Nephron (organoid): ENCODE measurements around the gene FBXW4.

Experiments used
- H3K27ac Mint-ChIP-seq, 3 experiments: 2 replicates each; pipeline ENCODE4 v1.8.0; 2020; ENCODE audit warnings: mixed read lengths in 3 of 3, mild to moderate bottlenecking in 2 of 3, moderate library complexity in 1 of 3
- H3K27me3 Mint-ChIP-seq: 2 replicates; pipeline ENCODE4 v1.8.0; 2021; ENCODE audit warnings: low read depth, mild to moderate bottlenecking, moderate library complexity, mixed read lengths
- H3K36me3 Mint-ChIP-seq: 2 replicates; pipeline ENCODE4 v1.8.0; 2020; ENCODE audit warnings: low read depth, mixed read lengths
- H3K4me1 Mint-ChIP-seq: 2 replicates; pipeline ENCODE4 v1.8.0; 2020; ENCODE audit warnings: mixed read lengths
- H3K4me3 Mint-ChIP-seq, 3 experiments: 2 replicates each; pipeline ENCODE4 v1.8.0; 2020; ENCODE audit warnings: mild to moderate bottlenecking in 3 of 3, mixed read lengths in 3 of 3, moderate library complexity in 2 of 3
- H3K9me3 Mint-ChIP-seq: 2 replicates; pipeline ENCODE4 v1.8.0; 2020; ENCODE audit warnings: mixed read lengths
- TF ChIP-seq, protein P1 (sequence below), 3 experiments: fragments of 200-600 bp; sonication (generic); IDR thresholded peaks; one replicate each; pipeline ENCODE4 v1.5.0; 2021; ENCODE audit warnings: antibody characterized with exemption in 3 of 3; ENCODE audit not compliant: unreplicated experiment in 3 of 3

The FBXW4 gene

DNA sequence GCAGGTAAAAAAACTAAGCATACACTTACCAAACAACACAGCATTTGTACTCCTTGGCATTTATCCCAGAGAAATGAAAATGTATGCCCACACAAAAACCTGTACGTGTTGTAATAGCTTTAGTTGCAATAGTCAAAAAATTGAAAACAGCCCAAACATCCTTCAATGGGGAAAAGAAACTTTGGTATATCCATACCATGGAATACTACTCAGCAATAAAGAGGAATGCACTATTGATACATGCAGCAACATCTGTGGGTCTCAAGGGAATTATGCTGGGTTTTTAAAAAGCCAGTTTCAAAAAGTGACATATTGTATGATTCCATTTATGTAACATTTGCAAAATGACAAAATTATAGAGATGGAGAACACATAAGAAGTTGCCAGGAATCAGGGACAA lies 71.4 kb downstream of the FBXW4 start:
- TF ChIP-seq, protein P1, sequence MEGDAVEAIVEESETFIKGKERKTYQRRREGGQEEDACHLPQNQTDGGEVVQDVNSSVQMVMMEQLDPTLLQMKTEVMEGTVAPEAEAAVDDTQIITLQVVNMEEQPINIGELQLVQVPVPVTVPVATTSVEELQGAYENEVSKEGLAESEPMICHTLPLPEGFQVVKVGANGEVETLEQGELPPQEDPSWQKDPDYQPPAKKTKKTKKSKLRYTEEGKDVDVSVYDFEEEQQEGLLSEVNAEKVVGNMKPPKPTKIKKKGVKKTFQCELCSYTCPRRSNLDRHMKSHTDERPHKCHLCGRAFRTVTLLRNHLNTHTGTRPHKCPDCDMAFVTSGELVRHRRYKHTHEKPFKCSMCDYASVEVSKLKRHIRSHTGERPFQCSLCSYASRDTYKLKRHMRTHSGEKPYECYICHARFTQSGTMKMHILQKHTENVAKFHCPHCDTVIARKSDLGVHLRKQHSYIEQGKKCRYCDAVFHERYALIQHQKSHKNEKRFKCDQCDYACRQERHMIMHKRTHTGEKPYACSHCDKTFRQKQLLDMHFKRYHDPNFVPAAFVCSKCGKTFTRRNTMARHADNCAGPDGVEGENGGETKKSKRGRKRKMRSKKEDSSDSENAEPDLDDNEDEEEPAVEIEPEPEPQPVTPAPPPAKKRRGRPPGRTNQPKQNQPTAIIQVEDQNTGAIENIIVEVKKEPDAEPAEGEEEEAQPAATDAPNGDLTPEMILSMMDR (IDR thresholded peaks at IDR 0.05; ENCODE audit: unreplicated experiment in 3 of 3): no peak
- peaks cover 5% of the 10 kb centered on the region for H3K4me1 Mint-ChIP-seq

DNA sequence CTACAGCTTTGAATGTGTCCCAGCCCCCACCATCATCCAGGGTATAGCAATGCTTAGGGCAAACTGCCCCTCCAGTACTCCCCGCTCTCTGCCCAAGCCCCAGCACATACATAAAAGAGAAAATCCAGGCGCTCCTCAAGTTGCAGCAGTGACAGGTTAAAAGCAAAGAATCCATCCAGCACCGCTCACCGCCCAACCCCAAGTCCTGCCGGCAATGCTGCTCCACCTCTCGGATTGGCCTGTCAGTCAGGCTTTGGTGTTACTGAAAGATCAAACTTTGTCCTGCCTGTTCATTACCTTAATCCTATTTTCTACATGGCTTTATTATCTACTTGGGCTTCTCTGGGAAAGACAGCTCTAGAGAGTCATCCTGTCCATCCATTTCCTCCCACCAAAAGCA lies 75.0 kb downstream of the FBXW4 start:
- H3K4me1 Mint-ChIP-seq: peaks cover 12% of the 10 kb centered on the region
- TF ChIP-seq, protein P1 (IDR thresholded peaks at IDR 0.05; ENCODE audit: unreplicated experiment in 3 of 3): no peak
- peaks cover 63% of the 10 kb centered on the region for H3K36me3 Mint-ChIP-seq
- H3K27ac Mint-ChIP-seq: no peak overlapping the region
- H3K9me3 Mint-ChIP-seq: no peaks in the 10 kb centered on the region
- no peaks in the 10 kb centered on the region for H3K27me3 Mint-ChIP-seq
- H3K4me3 Mint-ChIP-seq: no peak overlapping the region

More for the DNA sequence above, 71.4 kb downstream of the FBXW4 start:
- Mint-ChIP-seq H3K36me3 (peaks cover 48% of the 10 kb centered on the region), H3K4me3 (no peak overlapping the region), H3K27ac (no peak overlapping the region), H3K9me3 (no peaks in the 10 kb centered on the region), H3K27me3 (no peaks in the 10 kb centered on the region)

DNA sequence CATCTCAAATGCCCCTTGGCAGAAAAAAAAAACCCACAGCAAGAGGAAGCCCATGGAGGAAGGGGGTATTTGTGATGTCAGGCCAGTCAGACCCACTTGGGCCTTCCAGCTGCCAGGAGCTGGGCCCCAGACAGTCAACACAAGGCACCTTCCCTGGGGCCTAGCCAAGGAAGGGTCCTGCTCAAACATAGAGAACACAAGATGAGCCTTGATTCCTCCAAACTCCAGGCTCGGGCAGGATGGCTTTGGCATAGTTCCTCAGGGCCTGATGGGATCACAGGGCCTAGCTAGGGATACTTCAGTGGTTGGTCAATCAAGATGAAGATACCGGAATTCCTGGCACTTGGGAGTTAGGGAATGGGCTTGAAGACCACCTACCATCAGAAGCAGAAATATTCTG lies 76.1 kb downstream of the FBXW4 start:
- TF ChIP-seq, protein P1 (IDR thresholded peaks at IDR 0.05; ENCODE audit: unreplicated experiment in 3 of 3): no peak
- no peaks in the 10 kb centered on the region for H3K9me3 Mint-ChIP-seq
- no peak overlapping the region for H3K4me3 Mint-ChIP-seq
- H3K27me3 Mint-ChIP-seq: no peaks in the 10 kb centered on the region
- peaks cover 12% of the 10 kb centered on the region for H3K4me1 Mint-ChIP-seq
- peaks cover 51% of the 10 kb centered on the region for H3K36me3 Mint-ChIP-seq
- no peak overlapping the region for H3K27ac Mint-ChIP-seq

DNA sequence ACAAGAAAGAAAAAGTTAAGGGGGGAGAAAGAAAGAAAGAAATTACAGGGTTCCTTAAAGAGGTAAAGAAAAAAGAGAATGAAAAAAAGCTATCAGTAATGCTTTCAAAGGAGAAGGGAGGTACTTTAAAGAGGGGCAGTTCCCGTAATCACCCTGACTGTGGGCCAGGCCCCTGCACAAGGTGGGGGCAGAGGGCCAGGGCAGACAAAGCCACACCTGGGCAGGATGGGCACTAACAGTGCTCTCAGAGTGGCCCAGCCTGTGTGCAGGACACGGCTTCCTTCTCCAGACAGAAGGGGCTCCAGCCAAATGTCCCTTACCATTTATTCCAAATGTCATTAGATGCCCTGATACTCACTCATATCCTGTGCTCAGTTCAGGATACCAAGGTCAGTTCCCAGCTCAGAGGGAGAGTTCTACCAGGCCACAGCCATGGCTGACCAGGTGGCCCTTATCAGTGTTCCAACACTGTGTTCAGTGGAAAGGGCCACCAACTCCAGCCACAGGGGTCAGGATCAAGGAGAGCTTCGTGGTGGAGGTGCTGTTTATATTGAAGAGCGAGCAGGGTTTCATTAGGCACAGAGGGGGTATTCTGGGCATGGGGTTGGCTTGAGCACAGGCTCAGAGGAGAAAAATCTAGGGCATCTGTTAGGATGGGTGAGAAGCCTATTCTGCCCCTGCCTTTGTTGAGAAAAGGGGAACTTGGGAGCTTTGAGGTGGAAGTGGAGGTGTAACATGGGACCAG lies 77.0 kb downstream of the FBXW4 start:
- Mint-ChIP-seq H3K4me1 (peaks cover 12% of the 10 kb centered on the region), H3K27ac (no peak overlapping the region), H3K4me3 (no peak overlapping the region), H3K36me3 (peaks cover 45% of the 10 kb centered on the region), H3K27me3 (no peaks in the 10 kb centered on the region), H3K9me3 (no peaks in the 10 kb centered on the region)
- TF ChIP-seq, protein P1 (IDR thresholded peaks at IDR 0.05; ENCODE audit: unreplicated experiment in 3 of 3): no peak

DNA sequence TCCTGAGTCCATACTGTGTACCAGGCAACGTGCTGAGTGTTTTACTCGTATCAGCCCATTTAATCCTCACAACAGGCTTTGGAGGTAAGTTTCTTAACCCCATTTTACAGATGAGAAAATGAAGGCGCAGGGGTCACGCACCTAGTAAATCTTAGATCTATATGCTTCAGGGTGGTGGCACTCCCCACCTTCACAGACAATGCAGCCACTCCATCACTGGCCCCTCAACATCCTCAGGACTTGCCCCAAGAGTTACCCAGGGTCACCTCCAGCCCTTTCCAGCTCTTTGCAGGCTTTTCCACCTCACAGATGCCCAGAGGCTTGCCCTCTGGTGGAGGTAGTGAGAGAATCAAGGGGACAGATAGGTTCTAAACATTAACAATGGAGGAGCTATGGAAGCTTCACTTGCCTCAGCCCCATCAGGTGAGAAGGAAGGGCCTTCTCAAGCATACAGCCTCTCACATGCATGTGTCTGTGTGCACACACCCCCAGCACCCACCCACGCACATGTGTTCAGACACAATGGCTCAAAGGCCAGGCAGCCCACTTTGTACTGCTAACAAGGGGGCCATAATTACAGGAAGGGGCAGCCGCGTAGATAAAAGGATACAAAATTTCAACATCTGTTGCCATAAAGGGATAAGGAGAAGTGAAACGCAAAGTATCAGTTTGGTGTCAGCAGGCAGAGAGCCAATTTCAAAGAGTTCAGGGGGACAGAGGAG lies 77.7 kb downstream of the FBXW4 start:
- Mint-ChIP-seq H3K27ac (no peak overlapping the region), H3K27me3 (no peaks in the 10 kb centered on the region), H3K36me3 (peaks cover 40% of the 10 kb centered on the region), H3K9me3 (no peaks in the 10 kb centered on the region), H3K4me1 (peaks cover 12% of the 10 kb centered on the region), H3K4me3 (no peak overlapping the region)
- TF ChIP-seq, protein P1 (IDR thresholded peaks at IDR 0.05; ENCODE audit: unreplicated experiment in 3 of 3): no peak
